Body of pancreas (tissue), 4 donors: Measurements from ENCODE around the gene EZH1.

ENCODE experiments used
- POLR2A ChIP-seq, 3 donors: fragments of 450-650 bp; IDR thresholded peaks; one replicate each; pipeline ENCODE4 v1.6.1; 2016; ENCODE audit warnings: antibody characterized with exemption in 3 of 3, mild to moderate bottlenecking in 2 of 3
- TF ChIP-seq, protein P1 (sequence below), 7 experiments: fragments of 450-650 bp in 4 of 7; fragments of 200-600 bp in 3 of 7; sonication (generic) in 3 of 7; IDR thresholded peaks; one replicate each; pipeline ENCODE4 v1.5.1; 2016 to 2019; ENCODE audit warnings: antibody characterized with exemption in 7 of 7

DNA sequence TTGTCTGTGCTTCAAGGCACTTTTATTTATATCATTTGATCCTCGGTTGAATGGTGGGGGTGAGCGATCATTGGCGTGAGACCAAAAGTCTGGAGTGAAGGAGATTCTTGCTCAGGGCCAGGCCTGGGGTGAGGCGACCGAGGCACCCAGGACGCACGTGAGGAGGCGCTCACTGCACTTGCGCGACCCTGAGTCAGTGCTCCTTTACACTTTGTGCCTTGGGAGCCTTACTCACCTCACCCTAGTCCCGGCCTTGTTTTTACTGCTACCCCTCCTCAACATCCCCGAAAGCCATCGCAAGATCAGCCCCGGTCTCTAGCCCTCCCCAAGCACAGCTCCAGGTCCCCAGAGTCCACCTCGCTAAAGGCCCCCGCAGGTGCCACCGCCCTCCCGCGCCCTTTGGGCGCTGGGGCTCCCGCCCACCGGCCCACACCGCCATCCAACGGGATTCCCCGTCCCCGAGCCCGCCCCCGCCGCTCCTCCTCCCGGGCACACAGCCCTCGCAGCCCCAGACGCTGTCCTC is 496 bp downstream of the EZH1 start:
- TF ChIP-seq, protein P1, sequence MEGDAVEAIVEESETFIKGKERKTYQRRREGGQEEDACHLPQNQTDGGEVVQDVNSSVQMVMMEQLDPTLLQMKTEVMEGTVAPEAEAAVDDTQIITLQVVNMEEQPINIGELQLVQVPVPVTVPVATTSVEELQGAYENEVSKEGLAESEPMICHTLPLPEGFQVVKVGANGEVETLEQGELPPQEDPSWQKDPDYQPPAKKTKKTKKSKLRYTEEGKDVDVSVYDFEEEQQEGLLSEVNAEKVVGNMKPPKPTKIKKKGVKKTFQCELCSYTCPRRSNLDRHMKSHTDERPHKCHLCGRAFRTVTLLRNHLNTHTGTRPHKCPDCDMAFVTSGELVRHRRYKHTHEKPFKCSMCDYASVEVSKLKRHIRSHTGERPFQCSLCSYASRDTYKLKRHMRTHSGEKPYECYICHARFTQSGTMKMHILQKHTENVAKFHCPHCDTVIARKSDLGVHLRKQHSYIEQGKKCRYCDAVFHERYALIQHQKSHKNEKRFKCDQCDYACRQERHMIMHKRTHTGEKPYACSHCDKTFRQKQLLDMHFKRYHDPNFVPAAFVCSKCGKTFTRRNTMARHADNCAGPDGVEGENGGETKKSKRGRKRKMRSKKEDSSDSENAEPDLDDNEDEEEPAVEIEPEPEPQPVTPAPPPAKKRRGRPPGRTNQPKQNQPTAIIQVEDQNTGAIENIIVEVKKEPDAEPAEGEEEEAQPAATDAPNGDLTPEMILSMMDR (IDR thresholded peaks at IDR 0.05), result no peak
- no peak for TF ChIP-seq POLR2A (IDR thresholded peaks at IDR 0.05)
